Forelimb muscle (tissue), 1 donor: Measurements from ENCODE around the gene EFCAB6. TPM values are rescaled to one million over a fixed set of nuclear protein-coding genes. Genes with fewer than 3 reads are reported as not detected.

ENCODE experiments used
- DNase-seq: peaks from one replicate; pipeline ENCODE4 v3.0.0-alpha.2; 2013; ENCODE audit warnings: low read depth
- polyA plus RNA-seq: library from polyadenylated mRNA; unstranded; fragments of 120-200 nt; gene quantifications from one replicate; pipeline ENCODE4 v1.2.1, GENCODE V29; 2013; ENCODE audit not compliant: insufficient read length

The EFCAB6 gene
- polyA plus RNA-seq, 1 donor: 0.76 TPM

GRCh38 chr22:43481568-43482317 lies 330.4 kb downstream of the EFCAB6 start:
- no peak for DNase-seq

- DNase-seq: no peak
Observed at GRCh38 chr22:43479962-43480361, 332.1 kb downstream of the EFCAB6 start.

GRCh38 chr22:43479301-43479950 lies 332.7 kb downstream of the EFCAB6 start:
- DNase-seq: no peak

Other genes starting within 250 kb of the EFCAB6 start
- gene SULT4A1, start 50.2 kb upstream of the EFCAB6 start, polyA plus RNA-seq: 2.5 TPM
- not detected for gene PNPLA5, start 79.7 kb upstream of the EFCAB6 start, polyA plus RNA-seq
- gene PNPLA3, start 111.5 kb upstream of the EFCAB6 start, polyA plus RNA-seq: 0.43 TPM
- gene SAMM50, start 143.1 kb upstream of the EFCAB6 start, polyA plus RNA-seq: 56.1 TPM
- gene PARVB, start 212.0 kb upstream of the EFCAB6 start, polyA plus RNA-seq: 45.9 TPM